Measurements from ENCODE around the gene COBL.

Gene COBL

DNA sequence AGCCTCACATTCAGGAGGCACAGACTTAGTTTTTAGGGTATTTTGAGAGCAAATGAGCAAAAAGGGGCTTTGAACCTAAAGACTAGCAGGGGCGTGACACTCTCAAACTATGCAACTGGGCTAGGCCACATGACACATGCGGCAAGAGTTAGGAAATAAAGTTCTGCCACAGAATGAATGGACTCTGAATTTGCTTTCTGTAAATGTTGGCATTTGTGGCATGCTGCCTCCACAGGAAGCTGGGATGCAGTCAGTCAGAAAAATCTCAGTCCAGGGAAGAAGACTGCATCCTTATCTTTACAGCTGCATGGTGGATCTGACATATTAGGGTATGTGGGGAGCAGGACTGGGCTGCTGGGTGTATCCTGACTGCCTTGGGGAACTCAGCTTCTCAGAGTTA lies 181.0 kb downstream of the COBL start:
- DNase-seq = no peak

DNA sequence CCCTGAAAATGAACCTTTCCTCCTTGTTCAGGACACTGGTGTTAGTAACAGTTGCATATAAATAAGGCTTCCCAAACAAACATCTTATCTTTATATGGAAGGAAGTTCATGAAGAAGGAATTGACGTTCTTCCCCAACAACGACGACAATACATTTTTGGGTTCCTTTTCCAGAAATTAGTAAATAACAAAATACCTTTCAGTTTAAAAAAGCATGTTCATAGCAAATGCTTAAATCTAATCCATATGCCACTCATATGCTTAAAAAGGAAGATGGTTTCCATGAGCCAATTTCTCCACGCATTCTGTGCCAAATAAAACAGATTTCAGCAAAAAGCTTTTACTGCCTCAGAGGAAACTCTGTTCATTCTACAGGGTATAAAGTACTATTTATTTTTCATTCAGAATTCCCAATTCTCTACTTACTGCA lies 182.6 kb downstream of the COBL start:
- no peak for DNase-seq

DNA sequence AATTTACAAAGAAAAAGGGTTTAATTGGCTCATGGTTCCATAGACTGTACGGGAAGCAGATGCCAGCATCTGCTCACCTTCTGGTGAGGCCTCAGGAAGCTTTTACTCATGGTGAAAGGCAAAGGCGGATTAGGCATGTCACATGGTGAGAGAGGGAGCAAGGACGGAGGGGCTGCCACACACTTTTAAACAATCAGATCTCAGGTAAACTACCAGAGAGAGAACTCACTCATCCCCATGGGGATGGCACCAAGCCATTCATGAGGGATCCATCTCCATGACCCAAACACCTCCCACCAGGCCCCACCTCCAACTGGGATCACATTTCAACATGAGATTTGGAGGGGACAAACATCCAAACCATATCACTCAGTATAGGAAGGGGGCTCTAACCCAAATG lies 183.9 kb downstream of the COBL start:
- no peak for DNase-seq

DNA sequence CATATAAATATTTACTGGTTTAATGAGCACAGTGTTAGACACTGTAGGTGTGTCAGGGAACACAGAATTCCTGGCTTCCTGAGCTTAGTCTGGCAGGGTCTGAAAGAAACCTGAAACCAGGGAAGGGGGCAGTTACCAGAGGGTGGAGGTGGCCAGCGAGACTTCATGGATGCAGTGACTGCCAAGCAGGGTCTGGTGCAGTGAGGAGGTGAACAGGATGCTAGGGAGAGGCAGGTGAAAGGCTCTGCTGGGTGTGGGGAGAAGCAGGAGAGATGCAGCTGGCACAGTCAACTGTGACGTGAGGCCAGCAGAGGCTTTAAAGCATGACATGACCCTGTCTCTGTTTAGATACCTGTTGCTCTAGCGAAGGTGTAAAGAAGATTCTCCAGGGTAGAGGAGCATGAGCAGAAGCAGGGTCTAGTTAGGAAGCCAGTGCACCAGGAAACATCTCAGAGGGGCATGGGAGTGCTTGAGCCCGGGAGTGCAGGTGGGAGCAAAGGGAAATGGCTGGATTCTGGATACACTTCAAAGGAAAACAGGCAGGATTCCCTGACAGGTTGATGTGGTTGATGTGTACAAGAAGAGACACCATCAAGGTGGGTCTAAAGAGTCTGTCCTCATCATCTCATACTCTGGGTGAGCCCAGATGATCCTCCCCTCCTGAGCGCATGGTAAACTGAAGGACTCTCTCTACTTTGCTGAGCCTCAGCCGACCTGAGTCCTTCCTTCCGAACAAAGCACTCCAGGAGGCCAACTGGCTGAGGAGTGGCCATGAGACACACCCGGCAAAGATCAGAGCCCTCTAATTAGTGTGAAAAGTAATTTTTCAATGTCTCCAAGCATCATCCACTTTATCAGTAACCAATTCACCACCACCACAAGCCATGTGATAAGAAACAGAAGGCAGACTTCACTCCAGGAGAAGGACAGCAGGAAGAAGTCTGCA lies 186.8 kb downstream of the COBL start:
- no peak for DNase-seq

DNA sequence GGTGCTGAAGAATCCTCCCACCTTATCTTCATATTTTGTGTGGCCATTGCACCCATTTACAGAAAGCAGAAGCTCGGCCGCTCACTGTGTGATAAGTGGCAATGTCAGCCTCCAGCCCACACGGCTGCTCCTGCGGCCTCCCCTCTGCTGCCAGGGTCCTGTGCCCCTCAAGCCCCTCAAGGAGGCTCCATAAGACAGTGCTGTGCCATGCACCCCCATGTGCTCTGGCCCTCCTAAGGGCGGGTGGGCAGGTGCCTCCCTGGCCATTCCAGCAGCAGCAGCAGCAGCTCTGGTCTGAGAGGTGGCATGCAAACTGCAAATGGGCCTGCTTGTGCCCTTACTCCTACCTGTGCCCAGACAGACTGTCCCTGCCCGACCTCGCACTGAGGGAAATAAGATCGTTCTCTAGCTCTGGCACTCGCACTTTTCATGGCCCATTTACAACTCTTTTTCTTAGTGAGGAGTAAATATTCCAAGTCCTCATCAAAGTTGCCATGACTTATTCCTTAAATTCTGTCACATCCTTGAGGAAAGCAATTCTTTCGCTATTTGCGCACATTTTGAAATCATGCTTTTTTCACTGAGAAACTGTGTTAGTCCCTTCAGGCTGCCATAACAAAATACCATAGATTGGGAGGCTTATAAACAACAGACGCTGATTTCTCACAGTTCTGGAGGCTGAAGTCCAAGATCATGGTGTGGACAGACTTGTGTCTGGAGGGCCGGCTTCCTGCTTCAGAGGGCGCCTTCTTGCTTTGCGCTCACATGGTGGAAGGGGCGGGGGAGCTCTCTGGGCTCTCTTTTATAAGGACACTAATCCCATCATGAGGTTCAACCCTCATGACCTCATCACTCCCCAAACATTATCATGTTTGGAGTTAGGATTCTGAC lies 187.8 kb downstream of the COBL start:
- no peak for DNase-seq

DNA sequence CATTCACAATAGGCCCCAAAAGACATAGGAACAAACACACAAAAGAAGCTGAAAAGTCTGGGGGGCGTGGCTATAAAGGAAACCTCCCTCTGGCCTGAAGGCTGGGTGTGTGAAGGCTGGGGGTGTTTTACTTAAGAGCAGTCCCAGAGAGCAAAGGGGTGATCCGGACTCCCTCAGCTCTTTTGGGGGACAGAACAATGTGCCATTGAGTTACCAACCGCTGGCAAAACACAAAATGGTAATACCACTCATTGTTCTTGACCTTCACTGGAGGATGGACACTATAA lies 189.0 kb downstream of the COBL start:
- no peak for DNase-seq

DNA sequence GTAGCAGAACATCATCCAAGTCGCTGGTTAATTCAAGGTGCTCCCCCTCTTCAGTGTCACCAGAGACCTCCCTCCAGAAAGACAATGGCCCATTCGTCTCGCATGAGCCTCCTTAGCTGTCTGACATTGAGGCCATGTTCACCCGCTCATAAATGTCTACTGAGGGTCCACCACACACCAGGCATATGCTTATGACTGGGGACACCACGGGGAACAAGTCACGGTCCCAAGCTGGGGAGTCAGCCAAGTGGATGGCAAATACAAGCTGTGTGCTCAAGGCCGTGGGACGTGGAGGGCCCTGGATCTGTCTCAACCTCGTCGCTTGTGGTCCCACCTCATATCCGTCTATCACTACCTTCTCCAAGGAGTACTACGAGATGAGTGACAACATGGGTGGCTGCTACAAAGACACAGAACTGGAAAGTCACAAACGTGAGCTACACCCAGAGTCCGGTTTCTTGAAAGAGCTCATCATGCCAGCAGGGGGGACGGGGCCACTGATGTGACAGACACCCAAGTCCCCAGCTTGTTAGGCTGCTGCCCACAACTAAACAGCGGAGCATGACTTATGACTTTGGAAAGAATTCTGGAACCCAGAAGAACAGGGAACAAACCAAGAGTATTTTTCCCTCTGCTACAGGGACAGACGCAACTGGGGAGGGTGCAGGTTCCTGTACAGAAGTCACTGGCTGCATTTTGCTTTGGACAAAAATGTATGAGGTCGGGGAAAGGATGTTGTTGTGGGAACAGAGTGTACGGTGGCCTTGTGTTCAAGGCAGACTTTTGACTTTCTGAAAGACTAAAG lies 189.6 kb downstream of the COBL start:
- no peak for DNase-seq

DNA sequence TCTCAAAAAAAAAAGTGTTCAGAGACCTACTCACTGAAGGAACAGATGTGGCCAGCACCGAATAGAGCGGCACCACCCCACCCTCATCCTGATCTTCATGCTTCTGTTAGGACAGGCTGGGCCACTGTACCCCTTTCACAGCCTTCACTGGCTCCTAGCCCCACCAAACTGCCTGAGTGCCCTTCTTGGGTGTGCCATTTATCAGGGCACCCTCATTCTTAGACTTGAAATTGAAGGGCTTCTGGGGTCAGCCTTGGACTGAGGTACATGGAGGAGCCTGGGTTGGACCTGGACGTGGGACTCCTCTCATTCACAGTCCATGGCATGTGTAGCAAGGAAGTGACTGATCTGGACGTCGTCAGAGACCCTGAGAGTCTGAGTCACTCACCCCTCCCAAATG lies 190.3 kb downstream of the COBL start:
- DNase-seq = no peak

DNA sequence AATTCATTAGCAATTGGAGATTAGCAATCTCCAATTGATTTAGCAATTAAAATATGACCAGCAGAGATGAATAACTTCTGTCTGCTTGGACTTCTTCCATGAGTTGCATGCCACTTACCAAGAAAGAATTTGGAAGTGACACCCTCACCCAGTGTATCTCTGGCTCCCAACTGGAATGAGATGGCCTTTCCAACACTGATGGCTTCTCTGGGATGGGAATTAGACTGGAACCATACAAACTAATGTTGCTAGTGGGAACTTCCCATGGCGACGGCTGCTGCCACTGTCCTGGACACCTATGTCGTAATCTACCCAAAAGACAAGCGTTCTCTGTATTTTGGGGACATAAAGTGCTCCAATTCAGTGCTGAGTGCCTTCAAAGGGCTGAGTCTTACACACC lies 192.3 kb downstream of the COBL start:
- no peak for DNase-seq

DNA sequence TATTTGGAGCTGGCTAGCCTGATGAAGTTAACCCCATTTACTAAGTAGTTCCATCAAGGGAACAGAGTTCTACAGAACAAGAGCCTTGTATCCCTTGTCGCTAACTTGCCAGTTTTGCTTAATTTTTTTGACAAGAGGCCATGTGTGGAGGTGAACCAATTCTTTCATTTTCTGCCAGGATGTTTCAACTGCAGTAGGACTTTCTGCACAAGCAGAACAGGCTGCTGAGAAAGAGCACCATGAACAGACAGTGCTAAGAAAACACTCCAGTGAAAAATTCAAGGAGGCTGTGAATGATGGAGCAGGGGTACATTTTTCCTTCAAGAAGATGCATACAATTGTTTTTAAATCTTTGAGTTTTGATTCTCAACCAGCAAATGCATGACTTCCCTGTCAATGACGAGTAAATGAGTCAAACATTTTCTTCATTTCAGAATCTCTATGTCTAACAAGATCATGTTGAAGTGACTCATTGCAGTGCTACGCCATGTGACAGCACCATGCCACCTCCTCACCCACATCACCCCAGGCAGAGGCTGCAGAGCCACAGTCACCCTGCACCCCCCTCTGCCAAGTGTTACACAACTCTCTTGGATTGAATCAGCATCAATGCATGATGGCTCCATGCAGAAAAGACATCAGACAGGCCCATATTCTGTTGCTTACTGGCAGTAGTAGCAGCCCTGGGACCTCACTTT lies 193.1 kb downstream of the COBL start:
- DNase-seq = peak; percentile 76

DNA sequence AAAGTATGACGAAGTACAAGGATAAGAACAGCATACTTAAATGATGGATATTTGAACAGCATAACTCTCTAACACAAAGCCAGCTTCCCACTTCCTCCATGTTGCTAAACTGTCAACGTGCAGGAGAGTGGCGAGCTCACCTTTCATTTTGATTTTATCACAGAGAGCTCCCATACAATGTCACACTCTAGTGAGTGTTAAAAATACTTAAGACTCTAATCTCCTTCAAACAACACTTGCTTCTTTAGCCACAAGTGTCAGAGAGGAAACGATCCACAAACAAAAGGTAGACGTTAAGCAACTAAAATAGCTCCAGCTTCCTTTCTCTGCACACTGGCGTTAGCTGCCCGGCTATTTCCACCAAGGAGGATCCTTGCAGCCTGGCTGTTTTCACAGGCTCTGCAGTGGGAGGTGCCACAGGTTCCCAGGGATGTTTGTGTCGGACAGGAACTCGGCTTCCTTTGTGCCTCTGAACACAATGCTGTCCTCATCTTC lies 194.6 kb downstream of the COBL start:
- no peak for DNase-seq

DNA sequence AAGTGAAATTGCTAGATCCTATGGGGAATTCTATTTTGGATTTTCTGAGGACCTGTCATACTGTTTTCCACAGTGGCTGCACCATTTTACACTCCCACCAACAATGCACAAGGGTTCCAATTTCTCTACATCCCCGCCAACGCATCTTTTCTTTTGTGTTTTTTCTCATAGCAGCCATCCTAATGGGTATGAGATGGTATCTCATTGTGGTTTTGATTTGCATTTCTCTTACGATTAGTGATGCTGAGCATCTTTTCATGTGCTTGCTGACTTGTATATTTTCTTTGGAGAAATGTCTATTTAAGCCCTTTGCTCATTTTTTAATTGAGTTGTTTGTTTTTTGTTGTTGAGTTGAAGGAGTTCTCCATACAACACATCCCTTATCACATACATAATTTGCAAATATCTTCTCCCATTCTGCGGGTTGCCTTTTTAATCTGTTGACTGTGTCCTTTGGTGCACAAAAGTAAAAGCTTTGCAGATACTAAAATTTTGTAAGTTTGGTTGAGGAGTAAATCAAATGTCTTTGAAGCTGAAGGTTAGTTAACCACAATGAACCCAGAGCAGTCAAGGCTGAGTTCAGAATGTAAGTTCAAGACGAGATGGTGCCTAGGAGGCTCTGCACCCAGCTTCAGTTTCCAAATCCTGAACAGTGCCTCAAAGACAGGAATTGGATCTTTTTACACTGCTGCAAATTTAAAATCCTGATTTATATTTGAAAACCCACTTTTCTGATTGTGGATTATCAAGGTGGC lies 195.4 kb downstream of the COBL start:
- DNase-seq = no peak

DNA sequence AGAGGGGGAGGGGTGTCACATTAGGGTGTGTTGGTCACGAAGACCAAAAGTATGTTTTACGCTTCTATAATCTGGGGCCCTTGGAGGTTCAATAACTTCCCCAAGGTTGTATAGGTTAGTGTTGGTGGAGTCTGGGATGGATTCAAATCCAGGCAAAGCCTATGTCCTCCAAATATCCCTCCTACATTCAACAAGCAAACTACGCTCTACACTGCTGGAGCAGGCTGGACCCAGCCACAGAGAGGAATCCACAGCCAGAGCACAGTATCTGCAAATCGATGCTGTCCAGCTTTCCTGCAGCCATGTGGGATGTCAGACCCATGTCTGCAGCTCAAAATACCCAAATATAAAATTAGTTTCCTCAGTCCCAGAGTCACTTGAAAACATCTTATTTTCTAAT lies 198.0 kb downstream of the COBL start:
- no peak for DNase-seq

DNA sequence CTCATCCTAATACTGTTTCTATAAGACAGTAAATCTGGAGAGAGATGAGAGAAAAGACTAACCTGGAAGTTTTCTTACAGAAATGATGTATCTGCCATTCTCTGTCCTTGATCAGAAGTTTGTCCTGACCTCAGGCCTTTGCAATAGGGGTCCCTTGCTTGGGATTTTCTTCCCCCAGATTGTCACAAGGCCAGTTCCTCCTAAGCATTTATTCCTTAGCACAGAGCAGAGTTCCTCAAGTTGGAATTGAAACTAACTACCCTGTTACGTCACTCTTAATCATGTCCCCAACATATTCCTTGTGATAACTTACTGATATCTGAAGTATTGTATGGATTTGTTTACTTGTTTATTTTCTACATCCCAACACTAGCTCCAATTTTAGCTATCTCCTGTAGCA lies 202.1 kb downstream of the COBL start:
- DNase-seq = no peak

DNA sequence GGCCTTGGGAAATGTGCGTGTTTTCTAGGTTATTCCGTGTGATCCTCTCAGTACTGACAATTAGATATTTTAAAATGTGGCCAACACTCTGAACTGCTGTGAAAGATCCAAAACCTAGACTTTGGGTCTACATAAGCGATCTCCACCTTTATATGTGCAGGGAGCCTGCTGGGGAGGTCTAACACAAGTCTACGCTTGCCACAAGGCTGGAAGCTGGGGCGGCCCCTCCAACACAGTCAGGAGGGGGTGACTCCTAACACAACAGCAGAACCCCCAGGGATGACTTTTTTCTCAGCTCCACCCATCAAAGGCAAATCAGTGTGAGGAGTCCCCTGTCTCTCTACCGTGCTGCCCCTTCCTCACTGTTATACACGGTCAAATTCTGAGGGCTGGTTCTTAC lies 202.6 kb downstream of the COBL start:
- no peak for DNase-seq

DNA sequence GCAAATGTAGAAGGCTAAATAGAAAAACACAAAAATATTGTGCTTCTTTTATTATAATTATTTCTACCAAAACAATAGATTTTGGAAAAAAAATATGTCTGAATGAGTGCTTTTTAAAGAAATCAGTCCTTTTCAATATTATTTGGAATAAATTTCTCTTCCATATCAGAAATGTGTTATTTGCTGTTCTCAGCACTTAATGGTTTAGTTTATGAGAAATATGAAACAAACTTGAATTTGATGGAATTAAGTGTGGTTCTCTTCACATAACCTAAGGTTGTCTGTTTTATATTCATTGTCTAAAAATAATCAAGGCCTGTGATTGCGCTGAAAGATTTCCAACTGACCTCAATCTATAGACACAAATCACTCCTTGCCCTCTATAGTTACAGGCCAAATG lies 203.0 kb downstream of the COBL start:
- no peak for DNase-seq

DNA sequence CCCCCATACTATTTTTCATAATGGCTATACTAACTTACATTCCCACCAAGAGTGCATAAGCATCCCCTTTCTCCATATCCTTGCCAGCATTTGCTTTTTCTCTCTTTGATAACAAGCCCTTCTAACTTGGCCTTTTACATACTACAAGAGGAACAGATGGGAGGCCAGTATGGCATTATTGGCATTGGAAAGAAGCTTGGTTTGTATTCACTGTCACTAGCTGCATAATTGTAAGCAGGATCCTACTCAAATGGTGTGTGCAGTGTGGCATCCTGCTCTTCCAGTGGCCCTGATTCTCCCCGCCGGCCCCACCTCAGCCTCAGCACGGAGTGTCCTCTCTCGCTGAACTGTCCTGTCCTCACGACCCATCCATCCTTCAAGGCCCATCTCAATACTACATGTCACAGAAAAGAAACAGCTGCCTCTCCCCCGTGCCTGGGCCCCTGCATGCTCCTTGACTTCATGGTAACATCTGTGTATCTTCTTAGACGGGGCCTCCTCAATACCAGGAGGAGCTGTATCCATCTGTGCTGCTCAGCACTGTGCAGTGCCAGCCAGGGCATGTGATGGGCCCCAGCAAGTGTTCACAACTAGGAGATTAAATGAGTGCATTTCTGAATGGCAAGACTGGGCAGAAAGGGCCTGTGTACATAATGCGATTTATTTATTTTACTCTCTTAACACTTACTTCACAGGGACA lies 205.2 kb downstream of the COBL start:
- no peak for DNase-seq

DNA sequence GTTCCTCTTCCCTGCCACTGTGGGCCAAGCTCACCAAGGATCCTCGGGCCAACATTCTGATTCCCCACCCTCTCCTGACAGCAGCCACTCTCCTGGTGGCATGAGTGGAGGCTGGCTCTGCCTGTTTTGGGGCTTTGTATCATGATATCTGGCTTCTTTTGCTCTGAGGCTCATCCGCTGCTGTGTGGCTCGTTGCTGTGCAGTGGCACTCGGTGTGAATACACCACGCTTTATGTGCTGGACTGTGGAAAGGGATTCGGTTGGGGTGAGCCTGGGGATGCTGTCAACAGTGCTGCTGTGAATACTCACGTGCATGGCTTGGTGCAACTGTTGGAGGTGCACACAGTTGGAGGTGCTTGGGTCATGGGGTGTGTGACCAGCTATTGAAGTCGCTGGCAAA lies 208.5 kb downstream of the COBL start:
- no peak for DNase-seq

DNA sequence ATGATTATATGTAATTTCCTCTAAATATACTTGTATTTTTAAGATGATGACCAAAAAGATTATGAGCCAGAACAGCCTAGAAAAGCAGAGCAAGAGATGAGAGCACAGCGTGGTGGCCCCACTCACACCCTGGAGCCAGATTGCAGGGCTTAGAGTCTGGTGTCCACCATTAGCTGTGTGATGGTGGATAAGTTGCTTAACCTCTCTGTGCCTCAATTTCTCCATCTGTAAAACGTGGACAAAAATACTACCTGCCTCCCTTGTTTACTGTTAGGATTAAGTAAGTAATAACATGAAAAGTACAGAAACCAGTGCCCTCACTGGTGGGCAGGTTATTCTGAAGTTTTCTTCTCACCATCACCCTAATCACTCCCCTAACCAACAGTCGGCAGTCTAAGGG lies 212.3 kb downstream of the COBL start:
- DNase-seq = no peak

DNA sequence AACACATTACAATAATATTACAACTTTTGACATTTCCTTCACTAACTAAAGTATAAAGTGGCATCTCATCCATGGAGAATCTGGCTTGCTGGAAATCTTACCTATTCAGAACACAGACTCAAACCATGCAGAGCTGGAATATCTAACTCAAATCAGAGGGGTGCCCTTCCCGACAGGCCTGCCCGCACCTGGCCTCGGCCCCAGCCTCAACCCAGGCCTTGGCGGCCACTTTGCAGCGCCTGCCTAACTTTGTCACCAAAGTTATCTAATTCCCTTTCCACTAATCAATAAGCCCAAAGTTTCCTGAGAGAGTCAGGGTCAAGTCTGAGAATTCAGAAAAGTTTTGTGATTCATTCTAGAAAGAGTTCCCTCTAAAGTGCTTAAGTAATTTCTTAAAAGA lies 212.9 kb downstream of the COBL start:
- no peak for DNase-seq

DNA sequence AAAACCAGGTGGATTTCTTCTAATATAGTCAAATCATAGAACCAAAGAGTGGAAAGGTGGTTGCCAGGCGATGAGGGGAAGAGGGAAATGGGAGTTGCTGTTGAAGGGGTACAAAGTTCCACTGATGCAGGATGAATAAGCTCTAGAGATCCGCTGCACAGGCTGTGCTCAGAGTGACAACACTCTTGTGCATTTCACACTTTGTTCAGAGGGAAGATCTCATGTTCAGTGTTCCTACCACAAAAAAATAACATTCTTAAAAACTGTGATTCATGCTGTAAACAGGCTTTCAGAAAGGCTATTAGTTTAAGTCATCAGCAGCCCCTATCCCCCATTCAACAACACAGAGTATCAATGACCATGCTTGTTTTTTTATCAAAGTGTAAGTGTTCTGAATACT lies 213.8 kb downstream of the COBL start:
- no peak for DNase-seq
